ENCODE data around the gene INSYN1.
"Not testable (repeated sequence)": the region's sequence is repeated elsewhere in the genome, so short reads cannot be mapped to it uniquely, and the experiment has no call there.

INSYN1 gene

DNA sequence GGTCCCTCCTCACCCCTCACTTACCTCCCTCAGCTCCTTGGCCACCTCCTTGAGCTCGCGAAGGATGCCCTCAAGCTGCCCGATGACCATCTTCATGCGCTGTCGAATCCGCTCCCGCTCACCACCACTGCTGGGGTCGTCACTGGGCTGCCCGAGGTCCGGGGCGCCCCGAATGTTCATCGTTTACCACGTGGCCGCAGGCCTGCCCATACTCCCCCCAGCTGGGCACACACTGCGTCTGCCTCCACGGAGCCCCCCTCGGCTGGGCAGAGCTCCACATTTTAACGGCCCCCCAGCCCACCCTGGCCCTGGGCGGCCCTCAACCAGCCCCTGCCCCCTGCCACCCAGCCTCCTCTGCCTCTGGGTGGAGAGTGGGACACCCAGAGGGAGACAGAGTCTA, 2.2 kb downstream of the INSYN1 start:
- no peak for DNase-seq

DNA sequence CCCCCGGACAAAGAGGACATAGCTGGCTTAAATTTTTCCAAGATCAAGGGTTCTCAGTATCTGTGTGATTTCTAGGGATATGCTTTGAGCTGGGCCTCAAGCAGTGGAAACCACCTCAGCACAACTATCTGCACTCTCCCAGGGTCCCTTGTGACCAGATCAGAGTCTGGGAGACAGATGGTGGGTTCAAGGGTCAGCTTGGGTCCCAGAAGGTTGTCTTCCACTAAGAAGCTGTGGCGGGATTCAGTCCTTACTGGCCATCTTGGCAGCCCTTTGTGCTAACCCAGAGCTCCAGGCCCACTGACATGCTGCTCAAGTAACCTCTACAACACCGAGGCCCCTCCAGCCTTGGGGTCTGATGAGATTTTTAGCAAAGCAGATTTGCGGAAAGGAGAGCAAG, 2.7 kb downstream of the INSYN1 start:
- no peak for DNase-seq

DNA sequence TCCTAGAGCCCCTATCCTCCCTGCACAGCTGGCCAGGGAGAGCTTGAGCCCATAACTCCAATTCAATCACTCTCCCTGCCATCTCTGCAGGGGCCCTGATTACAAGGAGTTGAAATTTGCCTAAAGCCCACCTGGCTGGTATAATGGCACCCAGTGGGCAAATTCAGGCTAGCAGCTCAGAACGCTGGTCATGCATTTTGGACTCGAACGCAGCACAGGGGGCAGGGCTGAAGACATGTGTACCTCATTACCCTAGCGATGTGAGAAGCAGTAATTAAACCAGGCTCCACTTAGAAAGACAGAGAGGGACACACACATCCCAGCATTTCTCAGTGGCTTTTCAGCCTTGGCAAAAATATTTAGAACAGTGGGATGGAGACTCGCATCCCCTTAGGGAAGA, 3.2 kb downstream of the INSYN1 start:
- no peak for DNase-seq

DNA sequence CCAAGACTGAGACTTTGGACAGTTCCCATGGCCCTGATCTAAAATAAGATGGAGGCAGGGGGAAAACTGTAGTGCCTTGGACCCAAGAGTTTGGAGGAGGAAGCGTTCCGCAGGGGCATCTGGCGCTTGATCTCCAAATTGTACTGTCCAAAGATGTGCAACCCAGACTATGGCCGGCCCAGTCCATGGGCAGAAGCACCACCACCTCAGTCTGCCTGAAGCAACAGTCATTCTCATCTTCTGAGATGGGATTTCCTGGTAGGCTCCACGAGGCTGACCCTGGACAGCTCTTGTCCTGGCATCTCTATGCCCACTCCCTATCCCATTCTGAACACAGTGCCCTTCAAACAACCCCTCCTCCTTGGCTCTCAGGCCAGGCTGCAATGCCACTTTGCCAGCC, 3.6 kb downstream of the INSYN1 start:
- no peak for DNase-seq

DNA sequence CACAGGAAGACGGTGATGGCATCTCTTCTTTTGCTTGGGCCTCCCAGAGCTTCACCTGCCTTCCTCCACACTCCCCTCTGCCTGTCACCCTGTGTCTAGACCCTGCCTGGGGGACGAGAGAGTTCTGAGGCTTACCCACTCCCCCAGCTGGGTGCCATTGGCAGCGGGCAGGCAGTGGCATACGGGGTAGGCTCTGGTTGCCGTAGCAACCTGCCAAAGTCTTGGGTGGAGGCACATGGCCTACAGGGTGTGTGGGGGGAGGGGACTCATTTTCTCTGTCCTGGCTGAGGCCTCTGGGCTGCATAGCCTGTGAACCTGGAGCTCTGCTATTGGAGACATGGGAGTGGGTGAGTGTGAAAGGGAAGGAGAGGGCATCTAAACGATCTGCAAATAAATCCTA, 4.4 kb downstream of the INSYN1 start:
- peak in 2 of 56 donors; percentile 14 to 29 for DNase-seq

DNA sequence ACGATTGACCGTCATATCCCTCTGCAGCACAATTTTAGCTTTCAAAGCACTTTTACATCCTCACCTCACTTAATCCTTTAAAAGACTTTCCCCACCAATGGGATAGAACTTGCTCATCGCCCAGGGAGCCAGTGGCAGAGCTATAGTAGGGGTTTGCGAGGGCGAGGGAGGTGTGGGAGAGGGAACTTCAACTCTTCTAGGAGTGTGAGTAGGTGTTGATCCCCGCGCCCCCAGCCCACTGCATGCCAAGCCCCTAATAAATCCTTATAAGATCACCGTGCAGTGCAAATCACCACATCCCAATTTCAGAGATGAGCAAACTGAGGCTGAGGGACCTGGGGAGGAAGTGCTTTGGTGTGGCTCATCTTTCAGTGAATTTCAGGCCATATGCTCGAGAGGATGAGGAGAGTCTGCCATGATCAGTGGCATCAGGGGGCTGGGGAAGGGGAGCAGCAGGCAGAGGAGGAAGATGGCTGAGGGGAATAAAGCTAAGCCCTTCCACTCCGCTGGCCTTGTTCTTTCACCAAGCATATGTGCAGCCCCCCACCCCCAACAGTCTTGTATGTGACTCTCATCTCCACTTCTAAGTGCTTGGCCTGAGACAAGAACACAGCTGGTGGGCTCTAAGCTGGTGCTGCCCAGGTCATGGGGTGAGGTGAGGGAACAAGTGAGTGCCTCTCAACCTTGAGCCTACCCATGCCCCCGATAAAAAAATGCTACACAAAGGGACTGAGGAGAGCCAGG, 5.1 kb downstream of the INSYN1 start:
- DNase-seq: no peak

DNA sequence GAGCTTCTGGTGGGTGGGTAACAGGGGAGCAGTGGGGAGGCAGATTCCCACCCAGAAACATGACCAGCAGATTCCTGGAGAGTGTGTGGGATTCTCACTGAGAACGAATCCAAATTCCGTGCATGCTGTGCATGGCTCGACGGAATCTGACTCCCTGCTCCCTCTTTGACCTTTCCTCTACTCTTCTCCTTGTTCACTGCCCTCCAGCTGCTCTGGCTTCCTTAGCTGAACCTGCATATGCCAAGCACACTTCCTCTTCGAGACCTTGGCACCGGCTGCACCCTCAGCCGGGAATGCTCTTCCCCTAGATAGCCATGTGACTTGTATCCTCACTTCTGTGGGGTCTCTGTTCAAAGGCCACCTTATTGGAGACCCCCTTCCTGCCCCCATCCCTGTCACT, 6.3 kb downstream of the INSYN1 start:
- no peak for DNase-seq

DNA sequence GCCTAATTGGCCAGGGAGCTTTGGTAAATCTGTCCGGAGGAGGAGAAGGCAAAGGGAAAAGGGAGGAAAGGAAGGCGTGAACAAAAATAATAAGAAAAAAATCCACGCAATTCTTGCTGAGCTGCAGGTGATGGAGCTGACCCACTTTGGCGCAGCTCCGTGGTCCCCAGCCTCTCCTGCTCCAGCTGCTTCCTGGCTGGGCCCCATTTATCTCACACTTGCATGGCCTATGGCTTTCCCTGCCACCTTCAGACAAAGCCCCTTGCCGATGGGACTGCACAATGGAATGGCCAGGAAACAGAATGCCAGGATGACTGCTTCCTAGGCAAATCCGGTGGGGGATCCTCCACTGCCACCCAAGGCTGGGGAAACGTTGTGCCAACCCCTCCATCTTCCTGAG, 6.9 kb downstream of the INSYN1 start:
- DNase-seq: no peak

DNA sequence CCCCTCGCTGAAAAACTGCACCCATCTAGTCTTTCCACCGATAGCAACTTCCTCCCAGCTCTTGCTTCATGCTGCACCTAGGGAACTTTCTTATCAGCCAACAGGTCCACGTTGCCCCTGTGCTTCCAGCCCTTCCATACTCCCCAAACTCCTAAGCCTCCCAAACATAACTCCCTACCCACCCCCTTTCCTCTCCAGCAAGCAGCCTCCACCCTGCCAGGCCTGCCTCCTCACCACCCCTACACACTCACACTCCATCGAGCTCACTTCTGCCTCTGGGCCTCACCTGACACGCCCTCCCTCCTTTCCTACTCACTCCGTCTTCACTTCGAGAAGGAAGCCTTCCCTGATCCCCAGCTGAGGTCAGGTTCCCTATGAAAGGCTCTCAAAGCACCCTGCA, 8.1 kb downstream of the INSYN1 start:
- DNase-seq: peak in 10 of 56 donors; percentile 11 to 48 (median 26)

DNA sequence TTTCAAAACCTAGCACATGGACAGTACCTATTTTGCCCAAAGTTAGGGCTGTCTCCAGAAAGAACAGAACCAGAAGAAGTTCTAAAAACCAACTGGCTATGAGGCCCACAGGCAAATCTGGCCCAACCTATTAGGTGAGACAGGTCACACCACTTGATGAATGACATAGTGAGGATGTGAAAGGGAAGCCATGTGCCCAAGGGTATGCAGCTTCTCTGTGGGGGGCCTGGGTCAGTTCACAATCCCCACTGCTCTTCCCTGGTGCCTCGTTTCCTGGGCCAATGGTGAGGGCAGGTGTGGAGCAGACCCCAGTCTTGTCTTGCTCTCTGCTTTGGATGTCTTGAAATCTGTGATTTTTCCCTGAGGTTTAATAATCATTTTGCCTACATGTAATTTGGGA, 8.9 kb downstream of the INSYN1 start:
- DNase-seq: no peak

DNA sequence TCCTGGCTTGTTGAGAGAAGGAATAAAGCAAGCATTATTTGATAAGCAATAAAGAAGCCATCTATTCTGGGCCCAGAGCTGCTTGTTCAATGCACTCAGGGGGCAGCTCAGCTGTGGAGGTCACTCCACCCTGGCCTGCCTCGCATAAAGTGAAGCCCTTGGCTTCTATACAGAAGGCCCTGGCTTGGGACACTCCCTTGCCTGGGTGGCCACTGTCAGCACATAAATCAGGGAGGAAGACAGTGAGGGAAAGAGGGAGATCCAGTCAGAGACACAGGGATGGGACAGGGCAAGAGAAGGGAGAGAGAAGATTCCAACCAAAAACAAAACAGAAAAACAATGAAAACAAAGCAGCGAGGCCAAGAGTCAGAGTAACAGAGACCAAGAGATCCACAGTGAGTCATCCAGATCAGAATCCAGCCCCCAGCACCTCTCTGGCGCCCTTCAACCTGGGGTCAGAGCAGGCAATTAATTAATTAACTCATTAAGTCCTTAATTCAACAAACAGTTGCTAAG, 11.8 kb downstream of the INSYN1 start:
- DNase-seq: no peak

DNA sequence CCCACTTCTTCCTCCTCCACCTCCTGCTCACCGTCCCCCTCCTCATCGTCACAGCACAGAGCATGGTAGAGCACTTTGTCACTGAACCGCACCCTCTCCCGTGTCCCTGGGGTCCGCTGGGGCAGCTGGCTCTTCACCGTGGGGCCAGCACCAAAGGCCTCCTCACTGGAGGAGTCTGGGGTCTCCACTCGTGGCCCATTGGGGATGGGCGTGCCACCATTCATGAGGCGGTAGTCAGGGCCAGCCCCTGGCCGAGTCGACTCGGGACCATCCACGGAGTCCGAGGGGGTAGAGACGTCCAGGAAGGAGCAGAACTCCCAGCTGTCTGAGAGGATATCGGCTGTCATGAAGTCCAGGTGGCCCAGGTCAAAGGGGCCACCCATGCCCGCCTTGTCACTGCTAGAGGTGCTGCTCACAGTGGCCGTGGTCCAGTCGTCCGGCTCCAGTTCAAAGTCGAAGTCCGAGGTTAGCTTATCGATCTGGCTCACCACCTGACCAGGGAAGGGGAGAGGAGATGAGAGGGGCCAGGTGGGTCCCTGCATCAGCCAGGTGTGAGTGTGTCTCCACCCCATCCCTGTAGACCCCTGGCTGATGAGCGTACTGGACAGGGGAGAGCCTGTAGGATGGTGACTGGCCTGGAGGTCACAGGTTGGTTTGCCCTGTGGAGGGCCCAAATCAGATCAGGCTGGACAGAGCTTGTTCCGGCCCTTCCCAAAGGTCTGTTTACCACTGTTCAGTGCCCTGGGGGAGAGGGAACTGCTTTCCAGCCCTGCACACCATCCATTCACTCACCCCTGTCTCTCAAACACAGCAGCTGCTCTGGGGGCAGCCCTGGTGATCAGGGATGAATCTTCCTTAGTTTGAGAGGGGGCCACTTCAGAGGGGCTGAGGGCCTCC, 12.8 kb downstream of the INSYN1 start:
- no peak for DNase-seq

DNA sequence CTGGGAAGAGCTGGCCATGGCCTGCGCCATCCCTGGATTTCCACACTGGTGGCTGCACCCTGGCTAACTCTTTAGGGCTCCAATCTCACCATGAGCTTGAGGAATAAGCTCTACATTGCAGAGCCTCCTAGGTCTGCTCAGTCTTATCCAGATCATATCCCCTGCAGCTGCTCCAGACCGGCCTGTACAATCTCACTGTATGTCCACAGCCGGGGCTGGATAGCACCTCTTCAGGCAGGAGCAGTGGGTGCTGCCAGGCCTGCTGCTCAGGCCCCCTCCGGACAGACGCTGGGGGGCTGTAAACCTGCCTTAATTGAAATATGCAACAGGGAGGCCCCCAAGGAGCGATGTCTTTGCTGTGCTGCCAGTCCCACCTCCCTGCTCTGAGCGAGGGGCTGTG, 15.6 kb downstream of the INSYN1 start:
- DNase-seq: no peak

DNA sequence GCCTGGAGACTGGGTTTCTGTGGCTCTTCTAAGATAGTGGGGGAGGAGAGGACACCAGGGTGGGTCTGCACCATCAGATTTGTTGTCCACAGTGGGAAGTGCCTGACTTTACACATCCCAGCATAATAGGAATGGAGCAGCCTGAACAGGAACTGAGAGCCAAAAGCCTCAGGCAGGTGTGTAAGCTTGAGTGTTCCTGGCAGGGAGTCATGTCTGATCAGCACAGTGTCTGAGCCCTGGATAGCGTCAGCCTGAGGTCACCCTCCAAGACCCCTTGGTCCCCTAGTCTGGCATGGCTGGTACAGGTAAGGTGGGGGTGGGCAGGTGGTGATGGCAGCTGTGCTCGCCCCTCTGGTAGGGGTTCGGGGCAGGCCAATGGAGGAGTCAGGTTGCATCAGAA, 20.2 kb downstream of the INSYN1 start:
- no peak for DNase-seq

DNA sequence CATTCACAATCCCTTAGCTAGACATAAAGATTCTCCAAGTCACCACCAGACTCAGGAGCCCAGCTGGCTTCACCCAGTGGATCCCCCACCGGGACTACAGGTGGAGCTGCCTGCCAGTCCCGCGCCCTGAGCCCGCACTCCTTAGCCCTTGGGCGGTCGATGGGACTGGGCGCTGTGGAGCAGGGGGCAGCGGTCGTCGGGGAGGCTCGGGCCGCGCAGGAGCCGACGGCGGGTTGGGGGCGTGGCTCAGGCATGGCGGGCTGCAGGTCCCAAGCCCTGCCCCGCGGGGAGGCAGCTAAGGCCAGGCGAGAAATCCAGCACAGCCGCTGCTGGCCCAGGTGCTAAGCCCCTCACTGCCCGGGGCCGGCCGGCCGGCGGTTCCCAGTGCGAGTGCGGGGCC, 21.1 kb downstream of the INSYN1 start:
- not testable (repeated sequence) for DNase-seq

DNA sequence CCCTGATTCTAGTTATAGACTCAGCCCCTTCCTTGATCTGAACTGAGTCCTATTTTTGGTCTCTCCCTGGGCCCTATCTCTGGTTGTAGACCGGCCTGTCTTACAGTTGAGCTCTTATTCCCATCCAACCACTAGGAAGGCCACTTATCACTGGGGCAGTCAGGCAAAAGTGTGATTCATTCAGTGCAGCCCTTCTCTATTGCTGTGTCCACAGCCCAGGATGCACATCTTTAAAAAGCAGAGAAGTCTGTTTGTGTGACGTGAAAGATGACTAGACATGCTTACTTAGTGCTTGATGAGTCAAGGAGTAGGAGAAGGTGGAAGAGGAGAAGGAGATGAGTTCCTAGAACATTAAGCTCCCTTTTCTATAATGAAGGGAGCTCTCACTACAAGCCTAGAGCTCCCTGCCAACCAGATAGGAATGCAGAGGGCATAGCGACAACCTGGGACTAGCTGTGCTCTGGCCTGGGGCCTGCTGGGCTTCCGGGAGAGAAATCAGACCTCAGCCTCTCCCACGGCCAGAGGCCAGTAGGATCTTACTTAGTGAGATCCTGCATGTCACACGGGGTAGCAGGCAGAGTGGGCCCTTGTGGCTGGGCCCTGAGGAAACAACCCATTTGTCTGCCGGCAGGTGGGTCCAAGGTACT, 25.7 kb downstream of the INSYN1 start:
- DNase-seq: no peak

DNA sequence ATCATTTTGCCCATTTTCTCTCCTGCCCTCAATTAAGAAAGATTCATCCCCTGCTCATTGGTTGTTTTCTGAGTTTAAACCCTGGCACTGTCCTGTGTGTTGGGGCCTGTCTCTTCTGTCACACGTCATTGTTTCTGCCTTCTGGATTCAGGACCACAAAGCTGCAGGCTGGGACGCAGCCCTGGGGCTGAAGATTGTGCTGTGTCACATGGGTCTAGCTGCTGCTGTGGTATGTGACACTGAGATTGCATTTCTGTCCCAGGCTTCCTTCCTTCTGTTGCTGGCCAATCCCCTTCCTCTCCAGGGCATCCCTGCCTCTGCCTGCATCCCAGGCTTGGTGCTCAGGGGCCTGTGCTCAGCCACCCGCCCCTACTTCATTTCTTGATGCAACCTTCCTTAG, 28.9 kb downstream of the INSYN1 start:
- DNase-seq: no peak

DNA sequence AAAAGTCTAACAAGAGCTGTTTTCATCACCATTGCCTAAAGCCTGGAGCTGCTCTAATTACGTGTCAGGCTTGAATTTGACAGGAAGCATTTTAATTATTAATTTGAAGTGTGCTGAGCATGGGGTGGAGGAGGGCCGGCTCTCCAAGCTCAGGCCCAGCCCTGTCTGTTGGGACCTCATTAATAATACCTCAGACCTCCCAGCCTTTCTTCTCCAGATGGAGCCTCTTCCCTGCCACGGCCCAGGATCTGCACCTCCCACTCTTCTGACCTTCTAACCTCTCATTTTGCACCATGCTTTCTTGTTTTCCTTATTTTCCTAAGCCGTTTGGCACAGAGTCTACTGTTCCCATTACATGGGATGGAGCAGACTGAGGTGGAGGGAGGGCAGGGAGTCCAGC, 30.0 kb downstream of the INSYN1 start:
- no peak for DNase-seq

DNA sequence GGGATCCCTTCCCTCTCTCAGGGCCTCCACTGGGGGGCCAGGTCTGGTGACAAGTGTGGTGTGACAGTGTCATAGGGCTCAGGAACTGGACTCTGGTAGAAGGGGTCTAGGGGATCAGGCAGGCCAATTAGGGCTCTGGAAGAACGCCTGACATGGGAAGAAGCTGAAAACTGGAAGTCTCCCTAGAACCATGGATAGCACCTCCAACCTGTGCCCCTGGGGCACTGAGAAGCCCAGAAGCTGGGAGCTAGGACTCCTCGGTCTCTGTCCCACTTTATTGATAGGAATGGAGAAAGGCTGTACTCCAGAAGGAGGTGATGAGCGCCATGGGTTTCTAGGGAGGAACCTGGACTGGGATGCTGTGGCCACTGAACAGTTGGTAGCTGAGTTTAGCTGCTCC, 30.7 kb downstream of the INSYN1 start:
- no peak for DNase-seq

DNA sequence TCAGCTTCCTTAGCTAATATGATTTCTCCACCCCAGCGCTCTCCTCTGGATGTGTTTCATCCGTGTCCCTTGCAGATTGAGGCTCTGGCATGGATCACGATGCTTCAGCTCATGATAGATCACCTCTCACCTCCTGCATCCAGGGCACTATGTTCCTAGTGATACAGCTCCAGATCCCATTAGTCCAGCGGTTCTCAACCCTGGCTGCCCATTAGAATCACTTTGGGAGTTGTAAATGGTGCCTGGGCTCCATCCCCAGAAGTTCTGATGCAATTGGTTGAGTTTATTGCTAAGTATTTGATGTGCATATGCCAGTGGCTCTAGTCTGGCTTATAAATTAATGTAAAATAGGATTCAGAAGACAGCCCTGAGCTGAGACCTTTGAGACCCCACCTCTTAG, 34.5 kb downstream of the INSYN1 start:
- DNase-seq: no peak

DNA sequence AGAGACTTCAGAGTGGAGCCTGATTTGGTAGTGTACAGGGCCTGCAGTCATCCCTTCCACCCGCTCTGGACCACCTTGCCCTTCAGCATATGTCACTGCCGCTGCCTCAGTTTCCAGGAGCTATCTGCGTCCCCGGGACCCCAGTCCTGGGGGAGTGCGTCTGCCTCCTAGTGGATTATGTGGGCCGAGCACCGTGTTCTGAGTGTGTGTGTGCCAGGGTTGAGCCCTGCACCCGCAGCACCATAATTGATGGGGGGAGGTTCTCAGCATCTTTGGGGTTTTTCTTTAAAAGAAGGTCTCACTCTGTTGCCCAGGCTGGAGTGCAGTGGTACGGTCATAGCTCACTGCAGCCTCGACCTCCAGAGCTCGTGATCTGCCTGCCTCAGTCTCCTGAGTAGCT, 35.3 kb downstream of the INSYN1 start:
- no peak for DNase-seq

DNA sequence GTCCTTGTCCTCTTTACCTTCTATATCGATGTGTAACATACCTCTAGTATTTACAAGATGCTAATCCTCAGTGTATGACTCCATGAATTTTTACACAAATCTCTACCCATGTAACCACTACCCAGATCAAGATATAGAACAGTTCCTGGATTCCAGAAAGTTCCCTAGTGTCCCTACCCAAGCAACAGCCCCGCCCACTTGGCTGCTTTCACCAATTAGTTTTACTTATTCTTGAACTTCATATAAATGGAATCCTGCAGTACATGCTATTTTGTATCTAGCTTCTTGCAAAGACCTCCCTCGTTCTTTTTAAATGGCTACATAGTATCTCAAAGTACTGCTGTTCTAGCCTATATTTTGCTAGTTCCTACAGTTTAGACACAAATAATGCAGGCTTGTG, 35.9 kb downstream of the INSYN1 start:
- DNase-seq: no peak

All from nucleus accumbens (tissue), 56 donors.